ENCODE data around the gene PPM1M.

DNA sequence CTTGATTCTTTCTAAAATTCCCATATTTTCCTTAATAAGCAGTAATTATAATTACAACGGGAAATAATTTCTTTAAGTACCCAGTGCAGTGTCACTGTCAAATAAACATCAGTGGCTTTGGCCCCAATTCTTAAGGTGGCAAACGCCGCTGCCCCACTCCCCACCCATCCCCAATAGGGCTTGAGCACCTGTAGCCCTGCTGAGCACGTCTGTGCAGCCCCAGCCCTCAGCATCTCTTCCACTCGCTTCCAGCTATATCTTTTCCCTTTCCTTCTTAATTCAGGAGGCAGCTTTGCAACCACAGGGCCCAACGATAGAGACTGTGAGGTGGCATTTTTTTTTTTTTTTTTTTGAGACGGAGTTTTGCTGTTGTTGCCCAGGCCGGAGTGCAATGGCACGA lies 9.0 kb downstream of the PPM1M start:
- TF ChIP-seq, protein P1, sequence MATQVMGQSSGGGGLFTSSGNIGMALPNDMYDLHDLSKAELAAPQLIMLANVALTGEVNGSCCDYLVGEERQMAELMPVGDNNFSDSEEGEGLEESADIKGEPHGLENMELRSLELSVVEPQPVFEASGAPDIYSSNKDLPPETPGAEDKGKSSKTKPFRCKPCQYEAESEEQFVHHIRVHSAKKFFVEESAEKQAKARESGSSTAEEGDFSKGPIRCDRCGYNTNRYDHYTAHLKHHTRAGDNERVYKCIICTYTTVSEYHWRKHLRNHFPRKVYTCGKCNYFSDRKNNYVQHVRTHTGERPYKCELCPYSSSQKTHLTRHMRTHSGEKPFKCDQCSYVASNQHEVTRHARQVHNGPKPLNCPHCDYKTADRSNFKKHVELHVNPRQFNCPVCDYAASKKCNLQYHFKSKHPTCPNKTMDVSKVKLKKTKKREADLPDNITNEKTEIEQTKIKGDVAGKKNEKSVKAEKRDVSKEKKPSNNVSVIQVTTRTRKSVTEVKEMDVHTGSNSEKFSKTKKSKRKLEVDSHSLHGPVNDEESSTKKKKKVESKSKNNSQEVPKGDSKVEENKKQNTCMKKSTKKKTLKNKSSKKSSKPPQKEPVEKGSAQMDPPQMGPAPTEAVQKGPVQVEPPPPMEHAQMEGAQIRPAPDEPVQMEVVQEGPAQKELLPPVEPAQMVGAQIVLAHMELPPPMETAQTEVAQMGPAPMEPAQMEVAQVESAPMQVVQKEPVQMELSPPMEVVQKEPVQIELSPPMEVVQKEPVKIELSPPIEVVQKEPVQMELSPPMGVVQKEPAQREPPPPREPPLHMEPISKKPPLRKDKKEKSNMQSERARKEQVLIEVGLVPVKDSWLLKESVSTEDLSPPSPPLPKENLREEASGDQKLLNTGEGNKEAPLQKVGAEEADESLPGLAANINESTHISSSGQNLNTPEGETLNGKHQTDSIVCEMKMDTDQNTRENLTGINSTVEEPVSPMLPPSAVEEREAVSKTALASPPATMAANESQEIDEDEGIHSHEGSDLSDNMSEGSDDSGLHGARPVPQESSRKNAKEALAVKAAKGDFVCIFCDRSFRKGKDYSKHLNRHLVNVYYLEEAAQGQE (IDR thresholded peaks at IDR 0.05; ENCODE audit: low read depth, low read length), result no peak
- no peak for TF ChIP-seq EZH2phosphoT487 (IDR thresholded peaks at IDR 0.05; ENCODE audit: borderline replicate concordance, low read depth)
- TF ChIP-seq, protein P2, sequence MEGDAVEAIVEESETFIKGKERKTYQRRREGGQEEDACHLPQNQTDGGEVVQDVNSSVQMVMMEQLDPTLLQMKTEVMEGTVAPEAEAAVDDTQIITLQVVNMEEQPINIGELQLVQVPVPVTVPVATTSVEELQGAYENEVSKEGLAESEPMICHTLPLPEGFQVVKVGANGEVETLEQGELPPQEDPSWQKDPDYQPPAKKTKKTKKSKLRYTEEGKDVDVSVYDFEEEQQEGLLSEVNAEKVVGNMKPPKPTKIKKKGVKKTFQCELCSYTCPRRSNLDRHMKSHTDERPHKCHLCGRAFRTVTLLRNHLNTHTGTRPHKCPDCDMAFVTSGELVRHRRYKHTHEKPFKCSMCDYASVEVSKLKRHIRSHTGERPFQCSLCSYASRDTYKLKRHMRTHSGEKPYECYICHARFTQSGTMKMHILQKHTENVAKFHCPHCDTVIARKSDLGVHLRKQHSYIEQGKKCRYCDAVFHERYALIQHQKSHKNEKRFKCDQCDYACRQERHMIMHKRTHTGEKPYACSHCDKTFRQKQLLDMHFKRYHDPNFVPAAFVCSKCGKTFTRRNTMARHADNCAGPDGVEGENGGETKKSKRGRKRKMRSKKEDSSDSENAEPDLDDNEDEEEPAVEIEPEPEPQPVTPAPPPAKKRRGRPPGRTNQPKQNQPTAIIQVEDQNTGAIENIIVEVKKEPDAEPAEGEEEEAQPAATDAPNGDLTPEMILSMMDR (IDR thresholded peaks at IDR 0.05), result no peak
- TF ChIP-seq SIN3A (IDR thresholded peaks at IDR 0.05; ENCODE audit: borderline replicate concordance, low read depth, low read length), result no peak
- TF ChIP-seq YY1 (IDR thresholded peaks at IDR 0.05; ENCODE audit: low read depth), result no peak
- TF ChIP-seq, protein P3, sequence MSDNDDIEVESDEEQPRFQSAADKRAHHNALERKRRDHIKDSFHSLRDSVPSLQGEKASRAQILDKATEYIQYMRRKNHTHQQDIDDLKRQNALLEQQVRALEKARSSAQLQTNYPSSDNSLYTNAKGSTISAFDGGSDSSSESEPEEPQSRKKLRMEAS (IDR thresholded peaks at IDR 0.05; ENCODE audit: low read depth), result no peak

Measured in SK-N-SH (cell line).